Skeletal muscle tissue (tissue), 4 donors: Measurements from ENCODE around the gene ANKRD40. TPM values are rescaled to one million over a fixed set of nuclear protein-coding genes. Genes with fewer than 3 reads are reported as not detected.
A peak's percentile ranks its signal among the peaks of the same experiment; 100 is the strongest.

ENCODE experiments used
- H3K27ac ChIP-seq: one replicate; pipeline ENCODE4 v1.7.0; 2013; ENCODE audit warnings: mild to moderate bottlenecking, low read depth, low read length, inconsistent platforms
- H3K27me3 ChIP-seq, 3 donors: one replicate each; pipeline ENCODE4 v1.7.0; 2013; ENCODE audit warnings: low read length in 3 of 3; ENCODE audit not compliant: control insufficient read depth in 3 of 3, insufficient read depth in 3 of 3
- H3K36me3 ChIP-seq, 3 donors: one replicate each; pipeline ENCODE4 v1.7.0; 2013; ENCODE audit warnings: low read length in 3 of 3; ENCODE audit not compliant: control insufficient read depth in 3 of 3, insufficient read depth in 3 of 3
- H3K4me1 ChIP-seq, 3 donors: one replicate each; pipeline ENCODE4 v1.7.0; 2013; ENCODE audit warnings: low read length in 3 of 3, mild to moderate bottlenecking in 3 of 3; ENCODE audit not compliant: control insufficient read depth in 3 of 3, insufficient read depth in 3 of 3
- H3K4me3 ChIP-seq, 3 donors: one replicate each; pipeline ENCODE4 v1.7.0; 2013; ENCODE audit warnings: low read length in 3 of 3
- H3K9ac ChIP-seq, 3 donors: one replicate each; pipeline ENCODE4 v1.7.0; 2013; ENCODE audit warnings: low read length in 3 of 3, mild to moderate bottlenecking in 3 of 3, moderate library complexity in 2 of 3, low read depth in 1 of 3
- H3K9me3 ChIP-seq, 3 donors: one replicate each; pipeline ENCODE4 v1.7.0; 2013; ENCODE audit warnings: low read length in 3 of 3; ENCODE audit not compliant: control insufficient read depth in 3 of 3
- total RNA-seq: library from RNA; depleted of rRNA; stranded (reverse); fragments of >200 nt; gene quantifications from one replicate; pipeline ENCODE4 v1.2.3, GENCODE V29; 2014
- donor health status: Osteomylitis.

ANKRD40 gene
- total RNA-seq, 1 donor from 2014 or later = 28.7 TPM

DNA sequence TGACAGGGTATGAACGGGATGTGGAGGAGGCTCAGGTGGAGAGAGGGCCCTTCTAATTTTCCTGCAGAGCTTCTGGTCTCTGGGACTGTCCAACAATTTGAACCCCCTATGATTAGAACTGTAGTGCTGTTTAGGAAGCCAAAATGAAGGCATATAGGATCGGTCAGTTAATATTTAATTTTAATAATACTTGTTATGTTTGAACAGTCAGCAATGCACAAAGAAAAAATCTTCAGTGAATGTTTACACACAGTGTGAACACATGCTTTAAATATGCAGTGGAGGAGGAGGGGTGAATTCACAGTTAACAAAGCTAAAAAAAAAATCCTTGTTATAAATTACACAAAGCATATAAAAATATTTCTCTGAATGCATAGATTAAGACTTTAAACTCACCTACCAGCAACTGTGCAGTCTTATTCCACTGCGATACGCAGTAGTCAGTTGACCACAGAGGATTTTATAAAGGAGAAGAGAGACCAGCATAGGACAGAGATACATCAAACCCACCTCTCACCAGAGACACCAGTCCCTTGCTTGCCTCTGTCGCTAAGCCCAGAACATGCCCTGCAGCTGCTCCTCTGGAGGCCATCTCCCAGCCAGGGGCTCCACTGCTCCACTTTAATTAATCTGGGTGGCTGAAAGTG is 14.6 kb downstream of the ANKRD40 start:
- Histone ChIP-seq H3K4me1 (peaks cover 0 to 17% (median 10%) of the 10 kb centered on the region in 3 donors), H3K36me3 (peaks cover 43 to 56% (median 46%) of the 10 kb centered on the region in 3 donors), H3K4me3 (no peak overlapping the region), H3K27ac (no peak overlapping the region), H3K9me3 (no peaks in the 10 kb centered on the region), H3K9ac (no peak overlapping the region), H3K27me3 (no peaks in the 10 kb centered on the region)

DNA sequence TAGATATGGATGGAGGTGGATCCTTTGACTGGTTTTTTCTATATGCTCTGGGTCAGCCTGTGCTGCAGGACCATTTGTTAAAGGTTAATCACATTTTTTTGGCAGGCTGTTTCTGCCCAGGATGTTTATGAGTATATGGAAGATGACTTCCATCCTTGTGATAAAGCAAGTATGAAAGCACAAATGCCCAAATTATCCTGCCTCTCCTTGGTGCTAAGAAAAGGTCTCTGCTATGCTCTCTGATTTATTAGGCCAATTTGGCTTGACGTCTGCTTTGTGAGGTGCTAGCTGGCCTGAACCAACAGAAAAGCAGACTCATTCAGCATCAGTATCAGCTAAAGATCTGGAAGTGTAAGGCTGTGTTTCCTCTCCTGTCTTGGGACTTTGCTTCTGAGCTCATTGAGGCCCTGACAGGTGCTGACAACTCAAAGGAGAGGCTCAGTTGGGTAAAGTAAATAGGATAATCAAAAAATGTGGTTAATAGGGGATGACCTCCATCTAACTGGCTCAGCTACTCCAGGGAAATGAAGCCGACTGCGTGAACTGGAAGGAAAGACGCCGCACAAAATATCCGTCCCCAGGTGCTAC is 15.2 kb downstream of the ANKRD40 start:
- Histone ChIP-seq H3K4me1 (peaks cover under 1 to 18% (median 10%) of the 10 kb centered on the region in 3 donors), H3K4me3 (no peak overlapping the region), H3K9ac (no peak overlapping the region), H3K9me3 (no peaks in the 10 kb centered on the region), H3K36me3 (peaks cover 37 to 49% (median 43%) of the 10 kb centered on the region in 3 donors), H3K27me3 (no peaks in the 10 kb centered on the region), H3K27ac (no peak overlapping the region)

- Histone ChIP-seq H3K36me3 (peaks cover 34 to 42% (median 36%) of the 10 kb centered on the region in 3 donors), H3K27me3 (no peaks in the 10 kb centered on the region), H3K9ac (no peak overlapping the region), H3K4me3 (no peak overlapping the region), H3K9me3 (no peaks in the 10 kb centered on the region), H3K27ac (no peak overlapping the region), H3K4me1 (peaks cover 8 to 25% (median 17%) of the 10 kb centered on the region in 3 donors)
These were observed 15.9 kb downstream of the ANKRD40 start for GRCh38 chr17:50691550-50692447.

DNA sequence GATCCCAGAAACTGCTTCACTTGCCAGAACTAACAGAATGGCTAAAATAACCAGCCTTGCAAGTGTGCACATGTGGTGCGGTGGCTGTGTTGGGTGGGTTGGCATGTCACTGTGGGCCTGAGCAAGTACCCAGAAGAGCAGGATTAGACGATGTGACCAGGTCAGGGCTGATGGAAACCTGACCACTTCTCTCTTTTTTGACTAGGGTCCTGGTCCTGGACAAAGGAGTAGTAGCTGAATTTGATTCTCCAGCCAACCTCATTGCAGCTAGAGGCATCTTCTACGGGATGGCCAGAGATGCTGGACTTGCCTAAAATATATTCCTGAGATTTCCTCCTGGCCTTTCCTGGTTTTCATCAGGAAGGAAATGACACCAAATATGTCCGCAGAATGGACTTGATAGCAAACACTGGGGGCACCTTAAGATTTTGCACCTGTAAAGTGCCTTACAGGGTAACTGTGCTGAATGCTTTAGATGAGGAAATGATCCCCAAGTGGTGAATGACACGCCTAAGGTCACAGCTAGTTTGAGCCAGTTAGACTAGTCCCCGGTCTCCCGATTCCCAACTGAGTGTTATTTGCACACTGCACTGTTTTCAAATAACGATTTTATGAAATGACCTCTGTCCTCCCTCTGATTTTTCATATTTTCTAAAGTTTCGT is 16.7 kb downstream of the ANKRD40 start:
- H3K9me3 ChIP-seq = no peaks in the 10 kb centered on the region
- H3K36me3 ChIP-seq = peaks cover 27 to 34% (median 28%) of the 10 kb centered on the region in 3 donors
- no peak overlapping the region for H3K27ac ChIP-seq
- H3K4me1 ChIP-seq = peaks cover 16 to 33% (median 24%) of the 10 kb centered on the region in 3 donors
- H3K4me3 ChIP-seq = no peak overlapping the region
- no peaks in the 10 kb centered on the region for H3K27me3 ChIP-seq
- no peak overlapping the region for H3K9ac ChIP-seq

- H3K4me1 ChIP-seq = peaks cover 16 to 33% (median 24%) of the 10 kb centered on the region in 3 donors
- no peaks in the 10 kb centered on the region for H3K27me3 ChIP-seq
- H3K9me3 ChIP-seq = no peaks in the 10 kb centered on the region
- H3K36me3 ChIP-seq = peaks cover 19 to 26% (median 20%) of the 10 kb centered on the region in 3 donors
- H3K27ac ChIP-seq = no peak overlapping the region
- H3K9ac ChIP-seq = no peak overlapping the region
- no peak overlapping the region for H3K4me3 ChIP-seq
These were observed 17.5 kb downstream of the ANKRD40 start for GRCh38 chr17:50689956-50690886.

- H3K9me3 ChIP-seq = no peaks in the 10 kb centered on the region
- H3K36me3 ChIP-seq = peaks cover 16 to 22% (median 19%) of the 10 kb centered on the region in 3 donors
- H3K27ac ChIP-seq = no peak overlapping the region
- no peak overlapping the region for H3K4me3 ChIP-seq
- H3K9ac ChIP-seq = peak overlapping the region in 1 of 3 donors; percentile 3
- peaks cover 16 to 41% (median 24%) of the 10 kb centered on the region in 3 donors for H3K4me1 ChIP-seq
- no peaks in the 10 kb centered on the region for H3K27me3 ChIP-seq
These were observed 18.5 kb downstream of the ANKRD40 start for GRCh38 chr17:50689251-50689650.

GRCh38 chr17:50688245-50688644 is 19.5 kb downstream of the ANKRD40 start:
- no peak overlapping the region for H3K4me3 ChIP-seq
- H3K27ac ChIP-seq = no peak overlapping the region
- H3K27me3 ChIP-seq = no peaks in the 10 kb centered on the region
- no peak overlapping the region for H3K9ac ChIP-seq
- H3K9me3 ChIP-seq = no peaks in the 10 kb centered on the region
- peaks cover 16 to 41% (median 24%) of the 10 kb centered on the region in 3 donors for H3K4me1 ChIP-seq
- peaks cover 10 to 15% (median 11%) of the 10 kb centered on the region in 3 donors for H3K36me3 ChIP-seq

GRCh38 chr17:50687200-50688066 is 20.3 kb downstream of the ANKRD40 start:
- peaks cover 16 to 41% (median 24%) of the 10 kb centered on the region in 3 donors for H3K4me1 ChIP-seq
- H3K9ac ChIP-seq = peak overlapping the region in 2 of 3 donors; percentile 12 to 40
- H3K4me3 ChIP-seq = peak overlapping the region in 1 of 3 donors; percentile 22
- no peaks in the 10 kb centered on the region for H3K9me3 ChIP-seq
- H3K36me3 ChIP-seq = peaks cover 3 to 7% (median 4%) of the 10 kb centered on the region in 3 donors
- no peaks in the 10 kb centered on the region for H3K27me3 ChIP-seq
- peak overlapping the region; percentile 57 for H3K27ac ChIP-seq
